GM20000 (cell line): ENCODE data around the gene TANC1.

Experiments
- DNase-seq: peaks from one replicate; pipeline ENCODE4 v3.0.0; 2012; ENCODE audit warnings: low spot score
- TF ChIP-seq, protein P1 (sequence below): IDR thresholded peaks from 2 replicates; pipeline ENCODE4 v1.5.1; 2012; ENCODE audit warnings: mild to moderate bottlenecking, control low read depth; ENCODE audit errors: extremely low read depth, missing control alignments

Gene TANC1

DNA sequence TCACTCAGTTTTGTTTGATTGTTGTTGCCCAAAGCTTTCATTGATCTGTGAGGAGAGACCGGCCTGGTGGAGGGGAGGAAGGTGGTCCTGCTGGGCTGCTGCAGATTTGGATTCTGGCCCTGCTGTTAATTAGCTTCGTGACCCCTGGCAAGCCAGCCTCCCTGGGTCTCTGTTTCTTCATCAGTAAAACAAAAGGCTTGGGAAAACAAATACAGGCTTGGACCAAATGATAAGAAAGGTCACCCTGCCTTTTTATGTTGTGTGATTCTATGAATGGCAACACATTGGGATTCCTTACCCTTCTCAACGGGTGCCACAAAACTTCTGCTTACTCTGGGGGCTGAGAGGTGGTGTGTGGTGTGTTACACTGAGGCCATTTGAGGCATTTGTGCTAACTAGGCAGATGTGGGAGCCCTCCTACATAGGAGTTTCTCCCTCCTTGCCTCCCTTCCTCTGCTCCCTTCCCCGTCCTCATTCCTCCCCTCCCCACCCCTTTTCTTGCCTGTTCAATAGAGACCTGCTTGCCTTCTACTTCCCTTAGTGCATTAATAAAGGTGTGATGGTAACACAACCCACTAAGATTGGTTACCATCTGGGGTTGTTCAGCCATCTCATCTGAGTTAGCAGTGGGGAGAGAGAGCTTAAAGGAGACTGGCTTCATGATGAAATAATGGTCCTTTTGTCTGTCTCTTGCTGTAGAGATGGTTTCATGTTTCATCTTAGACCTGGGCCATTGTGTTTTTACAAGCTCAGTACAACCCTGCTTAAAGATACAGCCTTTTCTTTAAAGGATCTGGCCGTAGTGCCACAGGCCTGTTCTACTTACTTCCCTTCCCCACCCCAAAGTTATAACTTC is 96.2 kb downstream of the TANC1 start:
- DNase-seq, result no peak
- TF ChIP-seq, protein P1, sequence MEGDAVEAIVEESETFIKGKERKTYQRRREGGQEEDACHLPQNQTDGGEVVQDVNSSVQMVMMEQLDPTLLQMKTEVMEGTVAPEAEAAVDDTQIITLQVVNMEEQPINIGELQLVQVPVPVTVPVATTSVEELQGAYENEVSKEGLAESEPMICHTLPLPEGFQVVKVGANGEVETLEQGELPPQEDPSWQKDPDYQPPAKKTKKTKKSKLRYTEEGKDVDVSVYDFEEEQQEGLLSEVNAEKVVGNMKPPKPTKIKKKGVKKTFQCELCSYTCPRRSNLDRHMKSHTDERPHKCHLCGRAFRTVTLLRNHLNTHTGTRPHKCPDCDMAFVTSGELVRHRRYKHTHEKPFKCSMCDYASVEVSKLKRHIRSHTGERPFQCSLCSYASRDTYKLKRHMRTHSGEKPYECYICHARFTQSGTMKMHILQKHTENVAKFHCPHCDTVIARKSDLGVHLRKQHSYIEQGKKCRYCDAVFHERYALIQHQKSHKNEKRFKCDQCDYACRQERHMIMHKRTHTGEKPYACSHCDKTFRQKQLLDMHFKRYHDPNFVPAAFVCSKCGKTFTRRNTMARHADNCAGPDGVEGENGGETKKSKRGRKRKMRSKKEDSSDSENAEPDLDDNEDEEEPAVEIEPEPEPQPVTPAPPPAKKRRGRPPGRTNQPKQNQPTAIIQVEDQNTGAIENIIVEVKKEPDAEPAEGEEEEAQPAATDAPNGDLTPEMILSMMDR, result no peak

DNA sequence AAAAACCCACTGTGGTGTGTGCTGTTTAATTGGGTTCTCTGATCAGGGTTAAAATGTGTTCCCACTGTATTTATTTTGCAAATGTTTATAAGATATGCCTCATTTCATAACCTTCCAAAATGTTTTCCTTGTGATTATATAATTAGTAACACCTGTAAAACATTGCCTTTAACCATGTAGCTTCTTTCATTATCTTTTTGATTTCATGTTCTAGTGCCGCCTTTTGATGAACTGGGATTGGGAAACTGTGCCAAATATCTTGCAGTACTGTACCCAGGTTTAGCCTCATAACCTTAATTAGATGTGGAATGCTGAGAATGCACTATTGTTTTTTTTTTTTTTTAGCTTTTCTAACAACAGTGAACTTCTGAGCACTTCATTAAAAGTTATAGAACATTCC is 96.9 kb downstream of the TANC1 start:
- TF ChIP-seq, protein P1, result no peak
- DNase-seq, result no peak

- TF ChIP-seq, protein P1, result no peak
- DNase-seq, result no peak
Measured at GRCh38 chr2:159065891-159066290, 97.5 kb downstream of the TANC1 start.

- DNase-seq, result no peak
Measured at GRCh38 chr2:159066541-159067156, 98.2 kb downstream of the TANC1 start.

GRCh38 chr2:159067971-159068370 is 99.5 kb downstream of the TANC1 start:
- TF ChIP-seq, protein P1, result no peak
- no peak for DNase-seq

More at GRCh38 chr2:159066541-159067156, 98.2 kb downstream of the TANC1 start:
- TF ChIP-seq, protein P1, result no peak

DNA sequence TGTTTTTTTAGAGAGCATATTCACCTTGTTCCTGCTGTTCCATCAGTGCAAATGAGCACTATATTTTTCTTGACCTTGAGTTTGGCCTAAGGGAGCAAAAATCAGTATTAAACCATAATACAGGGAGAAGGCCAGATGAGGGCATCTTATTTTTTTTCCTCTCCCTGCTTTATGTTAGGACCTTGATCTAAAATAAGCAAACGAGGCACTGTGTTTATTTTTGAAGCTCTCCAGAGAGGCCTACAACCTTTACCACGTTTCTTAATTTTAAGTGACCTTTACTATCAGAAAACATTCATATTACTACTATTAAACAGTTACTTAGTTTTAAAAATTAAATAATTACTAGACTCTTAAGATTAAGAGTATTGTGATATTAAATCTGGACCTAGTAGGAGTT is 100.8 kb downstream of the TANC1 start:
- TF ChIP-seq, protein P1, result no peak
- no peak for DNase-seq

GRCh38 chr2:159070235-159070634 is 101.8 kb downstream of the TANC1 start:
- TF ChIP-seq, protein P1, result no peak
- DNase-seq, result no peak
